RWPE2 (cell line): ENCODE results near the gene RSPH6A.
"Not testable (repeated sequence)": the region's sequence is repeated elsewhere in the genome, so short reads cannot be mapped to it uniquely, and the experiment has no call there.

Source experiments
- ATAC-seq: fragments of 200-7000 bp; cut with Tn5 transposase; 3 replicates; pipeline ENCODE4 v1.9.1; 2021; ENCODE audit warnings: low read depth
- DNase-seq: peaks from one replicate; pipeline ENCODE4 v3.0.0-alpha.2; 2020; ENCODE audit warnings: low spot score
- H3K27ac ChIP-seq: fragments of 450-650 bp; 2 replicates; pipeline ENCODE4 v1.5.1; 2017; ENCODE audit warnings: mild to moderate bottlenecking; ENCODE audit not compliant: poor library complexity, severe bottlenecking
- H3K27me3 ChIP-seq: fragments of 250-450 bp; sonication (Bioruptor Pico); 2 replicates; pipeline ENCODE4 v1.5.1; 2021; ENCODE audit warnings: mild to moderate bottlenecking, moderate library complexity; ENCODE audit not compliant: insufficient read depth, poor library complexity, severe bottlenecking
- H3K36me3 ChIP-seq: fragments of 250-450 bp; sonication (Bioruptor Pico); 2 replicates; pipeline ENCODE4 v1.5.1; 2020; ENCODE audit warnings: low read depth, mild to moderate bottlenecking, moderate library complexity
- H3K4me1 ChIP-seq: fragments of 250-450 bp; sonication (Bioruptor Pico); 2 replicates; pipeline ENCODE4 v1.5.1; 2021; ENCODE audit warnings: mild to moderate bottlenecking, moderate library complexity; ENCODE audit not compliant: insufficient read depth, poor library complexity, severe bottlenecking
- H3K4me3 ChIP-seq: fragments of 250-450 bp; sonication (Bioruptor Pico); 2 replicates; pipeline ENCODE4 v1.5.1; 2021; ENCODE audit warnings: mild to moderate bottlenecking, moderate library complexity; ENCODE audit not compliant: severe bottlenecking
- H3K9me3 ChIP-seq: fragments of 250-450 bp; sonication (Bioruptor Pico); 2 replicates; pipeline ENCODE4 v1.5.1; 2021; ENCODE audit warnings: mild to moderate bottlenecking, moderate library complexity; ENCODE audit not compliant: severe bottlenecking
- TF ChIP-seq, protein P1 (sequence below): fragments of 450-650 bp; IDR thresholded peaks from one replicate; pipeline ENCODE4 v1.5.1; 2017; ENCODE audit warnings: mild to moderate bottlenecking, moderate library complexity; ENCODE audit not compliant: poor library complexity, severe bottlenecking

The RSPH6A gene

DNA sequence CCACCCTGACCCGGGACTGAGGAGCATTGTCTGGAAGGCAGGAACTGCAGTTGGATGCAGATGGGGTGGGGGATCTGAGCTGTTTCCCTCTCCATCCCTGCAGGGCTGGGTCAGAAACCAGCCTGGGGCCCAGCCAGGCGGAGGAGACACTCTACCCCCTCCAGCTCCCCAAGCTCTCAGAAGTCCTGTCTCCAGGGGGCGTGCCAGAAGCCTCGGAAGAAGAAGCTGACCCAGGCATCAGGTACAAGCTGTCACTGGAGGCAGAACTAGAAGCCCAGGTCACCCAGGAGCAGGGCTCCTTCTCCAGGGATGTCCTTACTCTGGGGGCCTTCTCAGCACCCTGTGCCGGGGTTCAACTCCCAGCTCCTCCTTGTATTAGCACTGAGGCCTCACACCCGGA, 61.6 kb downstream of the RSPH6A start:
- TF ChIP-seq, protein P1, sequence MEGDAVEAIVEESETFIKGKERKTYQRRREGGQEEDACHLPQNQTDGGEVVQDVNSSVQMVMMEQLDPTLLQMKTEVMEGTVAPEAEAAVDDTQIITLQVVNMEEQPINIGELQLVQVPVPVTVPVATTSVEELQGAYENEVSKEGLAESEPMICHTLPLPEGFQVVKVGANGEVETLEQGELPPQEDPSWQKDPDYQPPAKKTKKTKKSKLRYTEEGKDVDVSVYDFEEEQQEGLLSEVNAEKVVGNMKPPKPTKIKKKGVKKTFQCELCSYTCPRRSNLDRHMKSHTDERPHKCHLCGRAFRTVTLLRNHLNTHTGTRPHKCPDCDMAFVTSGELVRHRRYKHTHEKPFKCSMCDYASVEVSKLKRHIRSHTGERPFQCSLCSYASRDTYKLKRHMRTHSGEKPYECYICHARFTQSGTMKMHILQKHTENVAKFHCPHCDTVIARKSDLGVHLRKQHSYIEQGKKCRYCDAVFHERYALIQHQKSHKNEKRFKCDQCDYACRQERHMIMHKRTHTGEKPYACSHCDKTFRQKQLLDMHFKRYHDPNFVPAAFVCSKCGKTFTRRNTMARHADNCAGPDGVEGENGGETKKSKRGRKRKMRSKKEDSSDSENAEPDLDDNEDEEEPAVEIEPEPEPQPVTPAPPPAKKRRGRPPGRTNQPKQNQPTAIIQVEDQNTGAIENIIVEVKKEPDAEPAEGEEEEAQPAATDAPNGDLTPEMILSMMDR = no peak
- Histone ChIP-seq H3K4me3 (no peak overlapping the region), H3K4me1 (peaks cover 11% of the 10 kb centered on the region), H3K36me3 (no peaks in the 10 kb centered on the region), H3K9me3 (no peaks in the 10 kb centered on the region), H3K27ac (peak overlapping the region; percentile 73), H3K27me3 (no peaks in the 10 kb centered on the region)
- no peak for DNase-seq
- no peak for ATAC-seq

DNA sequence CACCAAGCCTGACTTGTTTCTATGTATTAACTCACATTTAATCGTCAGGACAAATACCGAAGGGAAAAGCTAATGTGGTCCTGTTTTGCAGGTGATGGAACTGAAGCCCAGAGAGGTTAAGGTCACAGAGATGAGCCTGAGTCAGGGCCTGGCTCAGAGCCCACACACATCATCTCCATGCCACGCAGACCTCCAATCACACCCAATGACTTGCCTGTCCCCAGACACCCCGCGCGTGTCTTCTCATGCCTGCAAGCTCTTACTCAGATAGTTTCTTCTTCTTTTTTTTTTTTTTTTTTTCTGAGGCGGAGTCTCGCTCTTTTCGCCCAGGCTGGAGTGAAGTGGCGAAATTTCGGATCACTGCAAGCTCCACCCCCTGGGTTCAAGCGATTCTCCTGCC, 62.5 kb downstream of the RSPH6A start:
- TF ChIP-seq, protein P1 = no peak
- DNase-seq (peak; percentile 94), ATAC-seq (peak; percentile 91)
- no peaks in the 10 kb centered on the region for H3K27me3 ChIP-seq
- peaks cover 11% of the 10 kb centered on the region for H3K4me1 ChIP-seq
- peak overlapping the region; percentile 73 for H3K27ac ChIP-seq
- no peak overlapping the region for H3K4me3 ChIP-seq
- no peaks in the 10 kb centered on the region for H3K36me3 ChIP-seq
- H3K9me3 ChIP-seq = no peaks in the 10 kb centered on the region

DNA sequence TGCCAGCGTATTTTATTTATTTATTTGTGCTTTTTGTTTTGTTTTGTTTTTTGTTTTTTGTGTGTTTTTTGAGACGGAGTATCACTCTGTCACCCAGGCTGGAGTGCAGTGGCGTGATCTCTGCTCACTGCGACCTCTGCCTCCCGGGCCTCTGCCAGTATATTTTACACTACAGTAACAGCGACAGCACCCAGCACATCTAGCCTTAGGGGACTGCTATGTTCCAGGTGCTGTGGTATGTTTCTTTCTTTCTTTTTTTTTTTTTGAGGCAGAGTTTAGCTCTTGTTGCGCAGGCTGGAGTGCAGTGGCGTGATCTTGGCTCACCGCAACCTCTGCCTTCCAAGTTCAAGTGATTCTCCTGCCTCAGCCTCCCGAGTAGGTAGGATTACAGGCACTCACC, 63.6 kb downstream of the RSPH6A start:
- H3K36me3 ChIP-seq, H3K4me3 ChIP-seq, DNase-seq, ATAC-seq, H3K27me3 ChIP-seq, H3K9me3 ChIP-seq: not testable (repeated sequence)
- Histone ChIP-seq H3K4me1 (peaks cover 11% of the 10 kb centered on the region), H3K27ac (peak overlapping the region; percentile 73)

DNA sequence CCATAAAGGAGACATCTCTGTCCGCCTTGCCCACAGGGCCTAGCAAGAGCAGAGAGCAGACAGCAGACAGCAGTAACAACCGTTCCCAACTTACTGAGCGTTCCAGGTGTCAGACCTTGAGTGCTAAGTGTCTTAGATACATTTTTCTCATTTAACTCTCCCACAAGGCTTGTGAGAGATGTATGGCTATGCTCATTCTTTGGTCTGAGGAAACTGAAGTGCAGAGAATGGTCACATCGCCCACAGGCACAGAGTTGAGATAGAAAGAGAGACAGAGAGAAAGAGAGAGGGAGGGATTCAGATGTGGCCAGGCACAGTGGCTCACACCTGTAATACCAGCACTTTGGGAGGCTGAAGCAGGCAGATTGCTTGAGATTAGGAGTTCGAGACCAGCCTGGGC, 67.6 kb downstream of the RSPH6A start:
- no peaks in the 10 kb centered on the region for H3K36me3 ChIP-seq
- TF ChIP-seq, protein P1 = no peak
- H3K27me3 ChIP-seq = no peaks in the 10 kb centered on the region
- ATAC-seq (no peak), DNase-seq (no peak)
- H3K4me3 ChIP-seq = no peak overlapping the region
- H3K4me1 ChIP-seq = peaks cover 6% of the 10 kb centered on the region
- no peaks in the 10 kb centered on the region for H3K9me3 ChIP-seq
- no peak overlapping the region for H3K27ac ChIP-seq

DNA sequence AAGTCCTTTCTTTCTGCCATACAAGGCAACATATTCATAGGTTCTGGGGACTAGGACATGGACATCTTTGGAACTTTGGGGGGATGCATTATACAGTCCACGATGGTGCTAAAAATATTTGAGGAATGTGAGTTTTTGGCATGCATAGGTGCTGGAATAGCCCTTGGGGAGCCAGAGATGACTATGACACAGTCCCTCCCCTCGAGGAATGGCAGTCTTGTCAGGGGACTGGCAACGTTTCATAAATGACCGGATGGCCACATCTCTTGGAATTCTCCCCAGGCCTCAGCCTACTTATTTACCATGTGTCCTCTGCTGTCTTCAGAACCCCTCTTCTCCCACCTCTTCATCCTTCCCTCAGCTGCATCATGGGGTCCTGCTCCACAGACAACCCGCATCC, 68.2 kb downstream of the RSPH6A start:
- no peaks in the 10 kb centered on the region for H3K27me3 ChIP-seq
- H3K36me3 ChIP-seq = no peaks in the 10 kb centered on the region
- ATAC-seq (no peak), DNase-seq (no peak)
- no peaks in the 10 kb centered on the region for H3K9me3 ChIP-seq
- TF ChIP-seq, protein P1 = no peak
- no peak overlapping the region for H3K27ac ChIP-seq
- H3K4me3 ChIP-seq = no peak overlapping the region
- H3K4me1 ChIP-seq = peaks cover 2% of the 10 kb centered on the region
